SH-SY5Y (cell line): ENCODE results near the gene NUCKS1.

Experiments used
- GATA2 ChIP-seq: IDR thresholded peaks from 2 replicates; pipeline ENCODE4 v1.6.1; 2011; ENCODE audit warnings: mild to moderate bottlenecking, low read depth, low read length
- GATA3 ChIP-seq: IDR thresholded peaks from 2 replicates; pipeline ENCODE4 v1.6.1; 2011; ENCODE audit warnings: low read depth, mild to moderate bottlenecking, low read length, moderate library complexity

NUCKS1 gene

DNA sequence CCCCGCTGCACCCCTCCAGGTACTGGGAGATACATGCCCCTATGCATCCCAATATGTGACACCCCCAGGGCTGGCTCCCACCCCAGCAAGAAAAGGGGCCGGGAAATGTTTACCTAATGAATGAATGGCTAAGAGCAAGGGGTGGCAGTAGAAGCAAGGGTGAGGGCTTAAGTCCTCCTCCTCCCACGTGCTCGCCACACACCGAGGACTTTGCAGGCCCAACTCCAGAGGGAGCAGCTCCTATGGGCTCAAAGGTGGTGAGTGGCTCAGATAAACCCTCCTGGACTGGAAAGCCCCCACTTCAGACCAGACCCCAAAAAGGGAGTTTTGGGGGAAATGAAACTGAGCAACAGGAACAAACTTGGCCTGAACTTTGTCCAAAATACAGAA lies 81.0 kb downstream of the NUCKS1 start:
- TF ChIP-seq GATA2 (no peak), GATA3 (no peak)

GRCh38 chr1:205667909-205668643 lies 81.9 kb downstream of the NUCKS1 start:
- TF ChIP-seq GATA2, result no peak
- no peak for TF ChIP-seq GATA3

- TF ChIP-seq GATA3, result no peak
- TF ChIP-seq GATA2, result peak; percentile 83
These were observed 83.4 kb downstream of the NUCKS1 start for GRCh38 chr1:205666372-205667166.

- no peak for TF ChIP-seq GATA3
- no peak for TF ChIP-seq GATA2
These were observed 84.6 kb downstream of the NUCKS1 start for GRCh38 chr1:205665201-205666045.

DNA sequence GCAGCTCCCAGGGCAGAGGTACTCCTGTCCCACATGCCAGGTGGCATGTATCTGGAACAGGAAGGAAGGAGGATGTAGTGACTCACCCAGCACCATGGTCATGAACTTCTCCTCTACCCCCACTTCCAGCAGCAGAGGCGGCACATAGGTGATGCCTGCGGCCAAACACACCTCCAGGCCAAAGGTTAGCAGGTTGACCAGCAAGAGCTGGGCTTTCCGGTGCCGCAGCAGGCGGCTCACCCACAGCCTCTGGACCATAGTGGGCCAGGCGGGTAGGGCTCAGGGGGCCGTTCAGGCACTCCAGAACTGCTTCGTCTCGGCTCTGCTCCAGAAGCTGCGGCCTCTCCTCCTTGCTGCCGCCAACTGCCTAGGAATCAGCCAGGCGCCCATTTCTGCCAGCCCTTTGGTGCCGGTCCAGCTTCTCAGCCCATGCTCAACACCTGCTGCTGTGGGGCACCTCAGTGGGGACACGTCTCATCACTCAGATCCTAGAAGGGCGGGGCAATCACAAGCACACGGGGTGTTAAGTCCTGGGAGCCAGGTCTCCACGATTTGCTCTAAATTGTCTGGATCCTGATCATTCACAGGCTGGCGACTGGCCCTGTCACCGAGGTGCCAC lies 85.5 kb downstream of the NUCKS1 start:
- TF ChIP-seq GATA2, result no peak
- no peak for TF ChIP-seq GATA3

- no peak for TF ChIP-seq GATA3
- no peak for TF ChIP-seq GATA2
These were observed 86.6 kb downstream of the NUCKS1 start for GRCh38 chr1:205663286-205663936.
